VCaP (cell line): ENCODE results near the gene ITPRID1.

Experiments
- H3K27ac ChIP-seq: fragments of 450-650 bp; 2 replicates; pipeline ENCODE4 v1.5.1; 2017
- CTCF ChIP-seq: fragments of 450-650 bp; conservative IDR thresholded peaks from 2 replicates; pipeline ENCODE4 v1.5.1; 2017; ENCODE audit warnings: mild to moderate bottlenecking, moderate library complexity

The ITPRID1 gene

GRCh38 chr7:31516680-31517502 lies 3.0 kb downstream of the ITPRID1 start:
- no peak overlapping the region for H3K27ac ChIP-seq
- TF ChIP-seq CTCF = no peak

GRCh38 chr7:31517513-31517912 lies 3.6 kb downstream of the ITPRID1 start:
- no peak for TF ChIP-seq CTCF

GRCh38 chr7:31518766-31519165 lies 4.9 kb downstream of the ITPRID1 start:
- H3K27ac ChIP-seq = no peak overlapping the region
- TF ChIP-seq CTCF = no peak

More at GRCh38 chr7:31517513-31517912, 3.6 kb downstream of the ITPRID1 start:
- H3K27ac ChIP-seq = no peak overlapping the region

- TF ChIP-seq CTCF = no peak
- no peak overlapping the region for H3K27ac ChIP-seq
Measured at GRCh38 chr7:31521336-31522010, 7.6 kb downstream of the ITPRID1 start.

GRCh38 chr7:31526864-31527263 lies 13.0 kb downstream of the ITPRID1 start:
- H3K27ac ChIP-seq = no peak overlapping the region
- TF ChIP-seq CTCF = no peak

- TF ChIP-seq CTCF = no peak
- no peak overlapping the region for H3K27ac ChIP-seq
Measured at GRCh38 chr7:31529103-31529502, 15.2 kb downstream of the ITPRID1 start.

- H3K27ac ChIP-seq = peak overlapping the region; percentile 22; the same call in 1 of the 2 replicates
Measured at GRCh38 chr7:31540651-31541185, 26.8 kb downstream of the ITPRID1 start.

GRCh38 chr7:31545549-31545948 lies 31.7 kb downstream of the ITPRID1 start:
- no peak overlapping the region for H3K27ac ChIP-seq
- TF ChIP-seq CTCF = no peak
